ENCODE results near the gene F13A1.

GRCh38 chr6:6328451-6328850 is 8.0 kb upstream of the F13A1 start:
- TF ChIP-seq EZH2 (IDR thresholded peaks at IDR 0.05; ENCODE audit: insufficient read depth, poor library complexity, severe bottlenecking) (no peak), EZH2phosphoT487 (IDR thresholded peaks at IDR 0.05; ENCODE audit: insufficient read depth, low read depth) (no peak)
